Astrocyte of the cerebellum (primary cell): ENCODE measurements around the gene SDHA.
"Not testable (repeated sequence)": the region's sequence is repeated elsewhere in the genome, so short reads cannot be mapped to it uniquely, and the experiment has no call there.

Experiments
- DNase-seq: peaks from one replicate; pipeline ENCODE4 v3.0.0-alpha.2; 2011; ENCODE audit warnings: low read depth
- H3K4me3 ChIP-seq: 2 replicates; pipeline ENCODE4 v1.5.1; 2011; ENCODE audit warnings: mild to moderate bottlenecking, low read depth, low read length, moderate library complexity
- in situ Hi-C: cut with HindIII; loops from 2 replicates; pipeline ENCODE4 v1.10.0; 2017; ENCODE audit warnings: low sequenced_read_pairs
- TF ChIP-seq, protein P1 (sequence below): IDR thresholded peaks from 2 replicates; pipeline ENCODE4 v1.5.1; 2012; ENCODE audit warnings: low read length, low read depth, moderate library complexity, mild to moderate bottlenecking; ENCODE audit errors: missing control alignments

Gene SDHA

DNA sequence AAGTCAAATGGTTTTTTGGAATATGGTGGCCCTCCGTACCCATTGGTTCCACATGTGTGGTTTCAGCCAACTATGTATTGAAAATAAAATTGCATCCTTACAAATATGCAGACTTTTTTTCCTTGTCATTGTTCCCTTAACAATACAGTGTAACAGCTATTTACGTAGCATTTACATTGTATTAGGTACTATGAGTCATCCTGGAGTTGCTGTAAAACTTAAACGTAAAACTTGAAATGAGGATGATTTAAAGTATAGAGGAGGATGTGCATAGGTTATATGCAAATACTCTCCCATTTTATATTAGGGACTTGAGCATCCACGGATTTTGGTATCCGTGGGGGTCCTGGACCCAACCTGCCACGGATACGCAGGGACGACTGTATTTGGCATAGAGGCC, 16.3 kb downstream of the SDHA start:
- in situ Hi-C loops = no loop called here
- TF ChIP-seq, protein P1, sequence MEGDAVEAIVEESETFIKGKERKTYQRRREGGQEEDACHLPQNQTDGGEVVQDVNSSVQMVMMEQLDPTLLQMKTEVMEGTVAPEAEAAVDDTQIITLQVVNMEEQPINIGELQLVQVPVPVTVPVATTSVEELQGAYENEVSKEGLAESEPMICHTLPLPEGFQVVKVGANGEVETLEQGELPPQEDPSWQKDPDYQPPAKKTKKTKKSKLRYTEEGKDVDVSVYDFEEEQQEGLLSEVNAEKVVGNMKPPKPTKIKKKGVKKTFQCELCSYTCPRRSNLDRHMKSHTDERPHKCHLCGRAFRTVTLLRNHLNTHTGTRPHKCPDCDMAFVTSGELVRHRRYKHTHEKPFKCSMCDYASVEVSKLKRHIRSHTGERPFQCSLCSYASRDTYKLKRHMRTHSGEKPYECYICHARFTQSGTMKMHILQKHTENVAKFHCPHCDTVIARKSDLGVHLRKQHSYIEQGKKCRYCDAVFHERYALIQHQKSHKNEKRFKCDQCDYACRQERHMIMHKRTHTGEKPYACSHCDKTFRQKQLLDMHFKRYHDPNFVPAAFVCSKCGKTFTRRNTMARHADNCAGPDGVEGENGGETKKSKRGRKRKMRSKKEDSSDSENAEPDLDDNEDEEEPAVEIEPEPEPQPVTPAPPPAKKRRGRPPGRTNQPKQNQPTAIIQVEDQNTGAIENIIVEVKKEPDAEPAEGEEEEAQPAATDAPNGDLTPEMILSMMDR = no peak
- H3K4me3 ChIP-seq = no peak overlapping the region
- DNase-seq = no peak

DNA sequence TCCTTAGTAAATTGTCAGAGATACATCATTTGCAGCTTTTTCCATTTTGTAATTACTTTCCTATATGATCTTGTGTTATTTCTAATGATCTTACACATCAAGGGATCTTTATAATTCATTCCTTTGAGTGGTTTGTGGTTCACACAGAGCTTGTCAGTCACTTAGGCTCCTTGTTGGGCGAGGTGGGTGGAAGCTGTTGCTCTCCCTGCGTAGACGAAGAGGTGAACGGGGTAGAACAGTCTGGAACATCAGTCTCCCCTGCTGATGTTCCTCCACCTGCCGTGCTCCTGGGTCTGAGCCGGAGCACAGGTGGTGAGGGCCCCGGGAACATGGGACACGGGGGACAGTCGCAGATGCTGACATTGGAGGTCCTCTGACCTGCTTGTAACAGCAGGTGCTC, 17.4 kb downstream of the SDHA start:
- H3K4me3 ChIP-seq, in situ Hi-C loops, DNase-seq: not testable (repeated sequence)

DNA sequence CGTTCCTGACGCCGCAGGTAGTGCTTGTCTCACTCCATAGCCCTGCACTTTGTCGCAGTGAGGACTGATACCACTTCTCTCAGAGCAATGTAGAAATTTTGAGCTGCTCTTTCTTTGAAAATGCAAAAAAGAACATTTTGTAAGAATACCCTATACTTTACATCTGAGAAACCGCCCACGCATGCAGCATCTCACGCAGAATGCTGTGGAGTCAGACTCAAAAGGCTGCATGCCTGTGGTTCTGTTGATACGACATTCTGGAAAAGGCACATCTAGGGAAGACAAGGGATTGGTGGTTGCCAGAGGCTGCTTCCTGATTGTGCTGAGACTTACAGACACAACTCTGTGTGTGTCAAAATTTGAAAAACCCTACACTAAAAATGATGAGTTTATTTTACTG, 19.8 kb downstream of the SDHA start:
- in situ Hi-C loops, H3K4me3 ChIP-seq, DNase-seq: not testable (repeated sequence)

DNA sequence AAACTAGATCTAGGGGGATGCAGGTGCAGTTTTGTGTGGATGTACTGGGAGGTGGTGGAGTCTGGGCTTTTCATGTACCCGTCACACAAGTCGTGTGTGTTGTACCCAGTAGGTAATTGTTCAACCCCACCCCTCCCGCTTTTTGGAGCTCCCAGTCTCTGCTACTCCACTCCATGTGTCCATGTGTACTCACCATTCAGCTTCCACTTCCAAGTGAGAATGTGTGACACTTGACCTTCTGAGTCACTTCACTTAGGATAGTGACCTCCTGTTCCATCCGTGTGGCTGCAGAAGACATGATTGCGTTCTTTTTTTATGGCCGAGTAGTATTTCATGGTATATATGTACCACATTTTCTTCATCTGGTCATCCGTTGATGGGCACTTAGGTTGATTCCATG, 22.4 kb downstream of the SDHA start:
- H3K4me3 ChIP-seq, DNase-seq, in situ Hi-C loops: not testable (repeated sequence)

DNA sequence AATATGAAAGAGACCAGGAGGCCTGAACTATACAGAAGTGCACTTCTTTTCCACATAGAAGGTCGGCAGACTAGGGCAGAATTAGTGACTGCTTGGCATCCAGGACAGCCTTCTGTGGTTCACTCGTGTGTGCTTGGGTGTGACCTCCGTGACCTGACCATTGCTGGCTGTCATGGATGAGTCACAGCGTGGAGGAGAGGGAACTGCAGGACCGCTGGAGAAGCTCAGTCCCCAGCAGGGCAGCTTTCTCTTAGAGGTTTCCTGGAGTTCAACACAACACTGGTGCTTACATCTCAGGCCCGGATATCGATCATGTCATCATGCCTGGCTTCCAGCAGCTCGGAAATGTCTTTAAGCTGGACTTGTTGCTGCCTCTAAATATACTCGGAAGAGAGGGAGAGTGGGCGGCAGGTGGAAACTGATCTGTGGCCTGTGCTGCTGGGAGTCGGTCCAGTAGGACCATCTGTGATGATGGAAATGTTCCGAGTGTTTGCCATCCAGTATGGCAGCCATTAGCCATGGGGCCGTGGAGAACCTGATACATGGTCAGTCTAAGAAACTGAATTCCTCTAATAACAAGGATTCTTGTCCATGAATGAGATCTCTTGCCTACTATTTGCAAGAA, 23.0 kb downstream of the SDHA start:
- H3K4me3 ChIP-seq, in situ Hi-C loops, DNase-seq: not testable (repeated sequence)

DNA sequence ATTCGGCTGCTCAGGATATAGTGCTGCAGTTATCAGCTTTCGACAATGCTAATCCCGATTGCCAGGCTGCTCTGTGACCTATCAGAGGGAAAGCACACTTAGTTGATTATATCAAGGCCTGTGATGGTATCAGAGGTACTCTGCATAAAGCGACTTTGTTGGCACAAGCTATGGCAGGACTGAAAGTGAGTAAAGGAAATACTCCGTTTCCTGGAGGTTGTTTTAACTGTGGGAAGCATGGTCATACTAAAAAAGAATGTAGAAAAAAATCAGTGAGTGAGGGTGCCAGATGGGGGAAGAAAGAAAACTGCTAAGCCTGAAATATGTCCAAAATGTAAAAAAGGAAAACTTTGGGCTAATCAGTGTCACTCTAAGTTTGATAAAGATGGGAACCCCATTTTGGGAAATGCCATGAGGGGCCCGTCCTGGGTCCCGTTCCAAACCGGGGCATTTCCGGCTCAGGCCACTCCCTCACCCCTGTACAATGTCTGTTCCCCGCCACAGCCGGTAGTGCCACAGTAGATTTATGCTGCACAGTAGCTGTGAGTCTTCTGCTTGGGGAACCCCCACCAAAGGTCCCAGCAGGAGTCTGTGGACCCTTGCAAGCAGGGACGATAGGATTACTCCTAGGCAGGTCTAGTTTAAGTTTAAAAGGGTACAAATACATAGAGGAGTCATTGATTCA, 25.7 kb downstream of the SDHA start:
- in situ Hi-C loops, H3K4me3 ChIP-seq, DNase-seq: not testable (repeated sequence)

DNA sequence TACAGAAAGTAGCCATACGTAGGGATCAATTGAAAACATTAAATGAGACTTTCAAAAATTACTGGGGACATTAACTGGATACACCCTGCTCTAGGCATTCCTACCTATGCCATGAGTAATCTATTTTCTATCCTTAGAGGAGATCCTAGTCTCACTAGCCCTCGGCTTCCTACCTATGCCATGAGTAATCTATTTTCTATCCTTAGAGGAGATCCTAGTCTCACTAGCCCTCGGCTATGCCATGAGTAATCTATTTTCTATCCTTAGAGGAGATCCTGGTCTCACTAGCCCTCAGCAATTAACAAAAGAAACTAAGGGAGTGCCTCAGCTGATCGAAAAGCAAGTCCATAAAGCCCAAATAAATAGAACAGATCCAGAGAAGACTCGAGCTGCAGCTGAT, 27.6 kb downstream of the SDHA start:
- not testable (repeated sequence) for H3K4me3 ChIP-seq

DNA sequence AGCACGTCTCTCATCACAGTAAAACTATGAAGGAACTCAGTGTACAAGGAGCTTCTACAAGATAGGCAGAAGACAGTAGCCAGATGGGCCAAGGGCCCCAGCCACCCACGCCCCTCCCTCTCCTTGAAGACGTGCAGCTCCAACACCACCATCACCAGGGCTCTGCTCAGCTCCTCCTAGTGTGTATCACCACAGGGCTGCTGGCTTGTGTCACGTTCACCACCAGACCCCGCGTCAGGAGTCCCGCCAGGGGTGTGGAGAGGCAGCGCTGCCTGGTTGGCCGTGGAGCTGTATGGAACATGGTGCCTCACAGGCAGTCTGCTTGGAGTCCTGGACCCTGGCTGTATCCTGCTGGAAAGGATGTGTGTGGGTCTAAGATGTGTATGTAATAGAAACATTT, 32.3 kb downstream of the SDHA start:
- in situ Hi-C loops, DNase-seq, H3K4me3 ChIP-seq: not testable (repeated sequence)

More for the DNA sequence above, 27.6 kb downstream of the SDHA start:
- in situ Hi-C loops, DNase-seq: not testable (repeated sequence)

DNA sequence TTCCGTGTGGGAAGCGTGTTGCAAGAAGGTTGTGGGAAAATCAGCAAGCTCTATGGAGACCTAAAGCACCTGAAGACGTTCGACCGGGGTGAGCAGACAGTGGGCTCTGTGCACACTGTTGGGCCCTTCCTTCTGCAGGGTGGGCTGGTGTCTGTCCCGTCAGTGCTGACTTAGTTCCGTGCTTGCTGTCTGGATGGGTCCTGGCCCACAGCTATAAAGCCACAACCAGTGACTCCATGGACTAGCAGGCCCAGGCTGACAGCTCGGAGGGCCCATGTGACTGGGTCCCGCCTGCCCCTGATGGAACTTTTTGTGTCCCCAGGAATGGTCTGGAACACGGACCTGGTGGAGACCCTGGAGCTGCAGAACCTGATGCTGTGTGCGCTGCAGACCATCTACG, 32.9 kb downstream of the SDHA start:
- H3K4me3 ChIP-seq, in situ Hi-C loops, DNase-seq: not testable (repeated sequence)

DNA sequence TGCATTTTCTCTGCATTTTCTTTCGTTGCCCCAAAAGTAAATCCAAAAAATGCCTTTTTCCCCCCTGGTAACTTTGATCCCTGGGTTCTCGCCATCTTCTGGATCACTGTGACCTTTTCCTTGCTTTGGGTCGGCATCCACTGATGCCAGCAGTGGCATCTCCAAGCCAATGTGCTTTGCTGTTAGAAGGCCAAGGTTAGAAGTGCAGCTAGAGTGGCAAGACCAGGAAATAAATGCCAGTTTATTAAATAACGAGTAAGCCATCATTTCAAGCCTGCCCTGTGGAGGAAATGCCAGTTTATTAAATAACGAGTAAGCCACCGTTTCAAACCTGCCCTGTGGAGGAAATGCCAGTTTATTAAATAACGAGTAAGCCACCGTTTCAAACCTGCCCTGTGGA, 33.4 kb downstream of the SDHA start:
- H3K4me3 ChIP-seq, DNase-seq, in situ Hi-C loops: not testable (repeated sequence)

DNA sequence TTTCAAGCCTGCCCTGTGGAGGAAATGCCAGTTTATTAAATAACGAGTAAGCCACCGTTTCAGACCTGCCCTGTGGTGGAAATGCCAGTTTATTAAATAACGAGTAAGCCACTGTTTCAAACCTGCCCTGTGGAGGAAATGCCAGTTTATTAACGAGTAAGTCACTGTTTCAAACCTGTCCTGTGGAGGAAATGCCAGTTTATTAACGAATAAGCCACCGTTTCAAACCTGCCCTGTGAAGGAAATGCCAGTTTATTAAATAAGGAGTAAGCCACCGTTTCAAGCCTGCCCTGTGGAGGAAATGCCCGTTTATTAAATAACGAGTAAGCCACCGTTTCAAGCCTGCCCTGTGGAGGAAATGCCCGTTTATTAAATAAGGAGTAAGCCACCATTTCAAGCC, 33.9 kb downstream of the SDHA start:
- H3K4me3 ChIP-seq, in situ Hi-C loops, DNase-seq: not testable (repeated sequence)

DNA sequence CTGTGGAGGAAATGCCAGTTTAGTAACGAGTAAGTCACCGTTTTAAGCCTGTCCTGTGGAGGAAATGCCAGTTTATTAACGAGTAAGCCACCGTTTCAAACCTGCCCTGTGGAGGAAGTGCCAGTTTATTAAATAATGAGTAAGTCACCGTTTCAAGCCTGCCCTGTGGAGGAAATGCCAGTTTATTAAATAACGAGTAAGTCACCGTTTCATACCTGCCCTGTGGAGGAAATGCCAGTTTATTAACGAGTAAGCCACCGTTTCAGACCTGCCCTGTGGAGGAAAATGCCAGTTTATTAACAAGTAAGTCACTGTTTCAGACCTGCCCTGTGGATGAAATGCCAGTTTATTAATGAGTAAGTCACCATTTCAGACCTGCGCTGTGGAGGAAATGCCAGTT, 34.4 kb downstream of the SDHA start:
- in situ Hi-C loops = no loop called here
- DNase-seq = no peak
- TF ChIP-seq, protein P1 = no peak
- no peak overlapping the region for H3K4me3 ChIP-seq

DNA sequence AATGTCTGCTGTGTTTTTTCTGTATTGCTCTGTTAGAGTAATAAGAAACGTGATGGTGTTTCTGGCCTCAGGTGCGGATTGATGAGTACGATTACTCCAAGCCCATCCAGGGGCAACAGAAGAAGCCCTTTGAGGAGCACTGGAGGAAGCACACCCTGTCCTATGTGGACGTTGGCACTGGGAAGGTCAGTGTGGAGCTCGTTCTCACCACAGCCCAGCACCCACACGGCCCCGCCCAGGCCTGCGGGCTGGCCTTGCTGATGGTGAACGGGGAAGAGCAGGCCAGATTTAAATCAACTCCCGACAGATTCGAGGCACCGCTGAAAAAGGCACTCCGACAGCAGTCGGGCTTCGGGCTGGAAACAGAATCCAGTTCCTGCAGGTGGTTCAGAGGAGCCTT, 36.2 kb downstream of the SDHA start:
- in situ Hi-C loops, DNase-seq, H3K4me3 ChIP-seq: not testable (repeated sequence)

DNA sequence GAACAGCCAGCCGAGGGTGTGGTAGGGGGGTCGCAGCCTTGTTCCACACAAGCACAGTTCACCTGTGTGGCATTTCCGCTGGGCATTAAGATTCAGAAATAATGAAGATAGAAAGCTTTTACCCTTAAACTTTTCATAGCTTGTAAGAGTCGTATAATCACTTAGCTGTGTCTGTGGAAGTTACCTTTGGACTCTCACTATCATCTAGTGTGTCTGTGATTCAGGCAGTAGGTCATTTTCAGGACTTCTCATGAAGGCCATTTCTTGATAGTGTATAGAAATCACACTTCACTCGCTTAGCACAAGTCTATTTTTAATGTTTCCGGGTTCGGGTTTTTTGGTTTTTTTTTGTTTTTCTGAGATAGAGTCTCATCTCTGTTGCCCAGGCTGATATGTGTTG, 37.0 kb downstream of the SDHA start:
- in situ Hi-C loops, DNase-seq, H3K4me3 ChIP-seq: not testable (repeated sequence)

DNA sequence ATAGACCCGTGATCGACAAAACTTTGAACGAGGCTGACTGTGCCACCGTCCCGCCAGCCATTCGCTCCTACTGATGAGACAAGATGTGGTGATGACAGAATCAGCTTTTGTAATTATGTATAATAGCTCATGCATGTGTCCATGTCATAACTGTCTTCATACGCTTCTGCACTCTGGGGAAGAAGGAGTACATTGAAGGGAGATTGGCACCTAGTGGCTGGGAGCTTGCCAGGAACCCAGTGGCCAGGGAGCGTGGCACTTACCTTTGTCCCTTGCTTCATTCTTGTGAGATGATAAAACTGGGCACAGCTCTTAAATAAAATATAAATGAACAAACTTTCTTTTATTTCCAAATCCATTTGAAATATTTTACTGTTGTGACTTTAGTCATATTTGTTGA, 38.2 kb downstream of the SDHA start:
- in situ Hi-C loops, DNase-seq, H3K4me3 ChIP-seq: not testable (repeated sequence)
